PFSK-1 (cell line): Measurements from ENCODE around the gene GPD2.

Source experiments
- POLR2AphosphoS5 ChIP-seq: IDR thresholded peaks from 2 replicates; pipeline ENCODE4 v1.6.1; 2012; ENCODE audit warnings: low read depth, mild to moderate bottlenecking, control low read depth, low read length, moderate library complexity
- REST ChIP-seq, 2 experiments: IDR thresholded peaks; 2 replicates each; pipeline versions ENCODE4 v1.6.1 to v1.8.0; 2011 to 2012; ENCODE audit warnings: low read depth in 2 of 2, low read length in 2 of 2, control low read depth in 1 of 2, inconsistent platforms in 1 of 2, mild to moderate bottlenecking in 1 of 2, moderate library complexity in 1 of 2; ENCODE audit not compliant: insufficient read depth in 1 of 2
- SIN3A ChIP-seq: IDR thresholded peaks from 2 replicates; pipeline ENCODE4 v1.6.1; 2012; ENCODE audit warnings: mild to moderate bottlenecking, low read length, moderate library complexity, borderline replicate concordance; ENCODE audit not compliant: insufficient read depth
- TAF1 ChIP-seq: IDR thresholded peaks from 2 replicates; pipeline ENCODE4 v1.6.1; 2012; ENCODE audit warnings: low read length, control low read depth, borderline replicate concordance; ENCODE audit not compliant: insufficient read depth

GRCh38 chr2:156476021-156476849, 40.1 kb downstream of the GPD2 start:
- TF ChIP-seq POLR2AphosphoS5, result no peak
- TF ChIP-seq REST (IDR thresholded peaks at IDR 0.05; ENCODE audit: insufficient read depth in 1 of 2, low read depth in 2 of 2, low read length in 2 of 2), result no peak
- no peak for TF ChIP-seq SIN3A
- no peak for TF ChIP-seq TAF1
